NOMO-1 treated with DMSO at 0.1 percent for 48 hours (cell line): Measurements from ENCODE around the gene FOLR2.
"Not testable (repeated sequence)": the region's sequence is repeated elsewhere in the genome, so short reads cannot be mapped to it uniquely, and the experiment has no call there.

ENCODE experiments used
- DNase-seq: peaks from one replicate; lab custom pipeline; 2025; ENCODE audit not compliant: unreplicated experiment; lab: John Stamatoyannopoulos, UW

Gene FOLR2

DNA sequence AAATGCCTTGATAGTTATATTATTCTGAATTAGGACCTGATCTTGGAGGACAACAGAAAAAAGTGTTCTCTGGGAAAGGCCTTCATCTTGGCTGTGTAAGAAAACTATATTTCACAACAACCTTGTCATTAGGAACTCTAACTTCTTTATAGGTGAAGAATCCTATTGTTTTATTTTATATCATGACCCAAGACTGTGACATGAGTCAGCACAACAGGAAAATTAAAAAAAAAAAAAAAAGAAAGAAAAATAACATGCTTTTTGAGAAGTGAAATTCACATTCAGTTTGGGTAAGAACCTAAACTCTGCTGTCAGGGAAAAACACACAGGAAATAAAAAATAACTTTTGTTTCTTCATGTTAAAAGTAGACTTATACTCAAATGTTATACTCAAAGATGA, 11.7 kb upstream of the FOLR2 start:
- peak; percentile 37 for DNase-seq

DNA sequence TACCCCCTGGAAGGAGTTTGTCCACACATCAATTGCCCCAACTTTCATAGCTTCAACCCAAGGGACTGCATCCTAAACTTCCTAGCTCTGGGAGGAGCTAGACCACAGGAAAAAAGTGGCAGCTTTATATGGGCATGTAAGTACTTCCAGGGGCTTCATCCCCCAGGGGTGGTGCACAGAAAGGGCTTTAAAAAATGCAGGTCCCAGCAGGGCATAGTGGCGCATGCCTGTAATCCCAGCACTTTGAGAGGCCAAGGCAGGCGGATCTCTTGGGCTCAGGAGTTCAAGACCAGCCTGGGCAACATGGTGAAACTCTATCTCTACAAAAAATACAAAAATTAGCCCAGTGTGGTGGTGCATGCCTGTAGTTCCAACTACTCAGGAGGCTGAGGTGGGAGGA, 9.8 kb upstream of the FOLR2 start:
- DNase-seq = not testable (repeated sequence)

DNA sequence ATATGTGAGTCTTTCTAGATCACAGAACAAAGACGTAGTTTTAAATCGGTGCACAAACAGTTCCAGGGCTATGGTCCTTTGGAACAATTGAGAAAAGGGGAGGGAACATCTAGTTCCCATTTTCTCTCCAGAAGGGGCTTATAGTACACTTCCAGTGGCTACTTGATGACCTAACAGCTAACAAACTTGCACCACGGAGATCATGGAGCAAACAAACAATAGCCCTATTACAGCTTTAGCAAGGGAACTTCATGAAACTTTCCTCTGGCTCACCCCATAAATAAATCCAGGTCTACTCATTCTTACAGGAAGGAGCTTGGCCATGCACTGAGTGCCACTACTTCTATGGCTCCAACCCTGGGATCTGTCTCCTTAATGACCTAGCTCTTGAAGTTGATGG, 8.3 kb upstream of the FOLR2 start:
- no peak for DNase-seq

DNA sequence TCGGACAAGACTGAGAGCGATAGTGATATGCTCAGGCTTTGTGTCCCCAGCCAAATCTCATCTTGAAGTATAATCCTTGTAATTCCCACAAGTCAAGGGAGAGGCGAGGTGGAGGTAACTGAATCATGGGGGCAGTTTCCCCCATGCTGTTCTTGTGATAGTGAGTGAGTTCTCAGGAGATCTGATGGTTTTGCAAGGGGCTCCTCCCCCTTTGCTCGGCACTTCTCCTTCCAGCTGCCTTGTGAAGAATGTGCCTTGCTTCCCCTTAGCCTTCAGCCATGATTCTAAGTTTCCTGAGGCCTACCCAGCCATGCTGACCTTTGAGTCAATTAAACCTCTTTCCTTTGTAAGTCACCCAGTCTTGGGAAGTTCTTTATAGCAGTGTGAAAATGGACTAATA, 7.5 kb upstream of the FOLR2 start:
- DNase-seq = peak; percentile 34

DNA sequence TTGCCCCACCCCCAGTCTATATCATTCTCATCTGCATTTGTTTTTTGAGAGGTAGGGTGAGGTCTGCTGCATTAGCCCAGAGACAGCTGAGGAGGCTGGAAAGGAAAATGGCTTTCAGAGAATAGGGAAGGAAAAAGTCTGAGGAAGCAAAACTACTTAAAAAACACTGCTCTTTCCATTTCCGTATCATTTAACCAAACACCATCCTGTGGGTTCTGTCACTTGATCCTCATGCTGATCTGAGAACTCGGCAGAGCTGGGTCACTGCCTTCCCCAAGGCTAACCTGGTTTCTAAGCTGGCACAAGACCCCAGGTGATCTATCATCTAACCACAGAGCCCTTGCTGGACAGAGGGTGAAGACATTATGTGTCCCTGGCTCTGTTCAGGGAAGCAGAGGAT, 1.2 kb downstream of the FOLR2 start:
- DNase-seq = peak; percentile 58

DNA sequence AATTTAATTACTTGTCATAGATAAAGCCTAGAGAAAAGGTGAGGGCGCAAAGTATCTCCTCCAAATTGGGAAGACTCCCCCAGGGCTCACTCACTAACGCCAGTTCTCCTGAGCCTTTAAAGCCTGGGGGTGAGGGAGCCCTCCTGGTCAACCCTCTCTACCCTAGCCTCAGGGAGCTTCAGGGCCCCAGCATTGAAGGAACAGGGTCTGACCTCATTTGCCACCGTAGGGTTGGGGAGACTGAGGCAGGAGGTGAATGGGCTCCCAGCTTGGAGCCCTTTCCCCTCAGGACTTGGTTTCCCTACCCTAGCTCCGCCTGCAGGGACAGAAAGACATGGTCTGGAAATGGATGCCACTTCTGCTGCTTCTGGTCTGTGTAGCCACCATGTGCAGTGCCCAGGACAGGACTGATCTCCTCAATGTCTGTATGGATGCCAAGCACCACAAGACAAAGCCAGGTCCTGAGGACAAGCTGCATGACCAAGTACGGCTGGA, 1.7 kb downstream of the FOLR2 start:
- DNase-seq = no peak

DNA sequence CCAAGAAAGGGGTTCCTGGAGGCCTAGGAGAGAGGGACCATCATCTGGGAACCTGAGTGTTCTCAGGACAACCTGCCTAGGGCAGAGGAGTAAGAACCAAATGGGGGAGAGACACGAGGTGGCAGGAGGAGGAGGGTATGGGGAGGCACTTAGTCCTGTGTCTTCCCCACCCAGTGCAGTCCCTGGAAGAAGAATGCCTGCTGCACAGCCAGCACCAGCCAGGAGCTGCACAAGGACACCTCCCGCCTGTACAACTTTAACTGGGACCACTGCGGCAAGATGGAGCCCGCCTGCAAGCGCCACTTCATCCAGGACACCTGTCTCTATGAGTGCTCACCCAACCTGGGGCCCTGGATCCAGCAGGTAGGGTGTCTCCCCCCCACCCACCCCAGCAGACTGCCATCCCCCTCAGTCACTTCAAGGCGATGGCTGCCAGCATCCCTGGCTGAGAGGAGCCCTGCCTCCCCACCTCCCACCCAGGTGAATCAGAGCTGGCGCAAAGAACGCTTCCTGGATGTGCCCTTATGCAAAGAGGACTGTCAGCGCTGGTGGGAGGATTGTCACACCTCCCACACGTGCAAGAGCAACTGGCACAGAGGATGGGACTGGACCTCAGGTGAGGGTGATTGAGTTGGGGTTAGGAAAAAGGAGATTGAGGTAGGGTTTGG, 4.2 kb downstream of the FOLR2 start:
- no peak for DNase-seq

DNA sequence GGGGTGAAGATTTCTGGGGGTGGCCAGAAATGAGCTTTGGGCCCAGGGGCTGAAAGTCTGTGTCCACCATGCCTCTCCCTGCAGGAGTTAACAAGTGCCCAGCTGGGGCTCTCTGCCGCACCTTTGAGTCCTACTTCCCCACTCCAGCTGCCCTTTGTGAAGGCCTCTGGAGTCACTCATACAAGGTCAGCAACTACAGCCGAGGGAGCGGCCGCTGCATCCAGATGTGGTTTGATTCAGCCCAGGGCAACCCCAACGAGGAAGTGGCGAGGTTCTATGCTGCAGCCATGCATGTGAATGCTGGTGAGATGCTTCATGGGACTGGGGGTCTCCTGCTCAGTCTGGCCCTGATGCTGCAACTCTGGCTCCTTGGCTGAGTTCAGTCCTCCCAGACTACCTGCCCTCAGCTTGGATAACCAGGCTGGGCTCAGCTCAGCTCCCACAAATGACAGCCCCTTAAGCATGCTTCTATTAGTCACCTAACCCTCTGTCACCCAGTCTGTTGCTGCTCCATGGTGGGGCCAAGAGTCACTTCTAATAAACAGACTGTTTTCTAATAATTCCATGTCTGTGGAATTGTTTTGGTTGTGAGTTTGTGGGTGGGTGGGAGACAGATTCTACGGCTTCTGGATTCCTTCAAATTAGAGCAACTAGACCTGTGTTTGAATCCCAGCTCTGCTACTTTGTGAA, 4.9 kb downstream of the FOLR2 start:
- peak; percentile 12 for DNase-seq

DNA sequence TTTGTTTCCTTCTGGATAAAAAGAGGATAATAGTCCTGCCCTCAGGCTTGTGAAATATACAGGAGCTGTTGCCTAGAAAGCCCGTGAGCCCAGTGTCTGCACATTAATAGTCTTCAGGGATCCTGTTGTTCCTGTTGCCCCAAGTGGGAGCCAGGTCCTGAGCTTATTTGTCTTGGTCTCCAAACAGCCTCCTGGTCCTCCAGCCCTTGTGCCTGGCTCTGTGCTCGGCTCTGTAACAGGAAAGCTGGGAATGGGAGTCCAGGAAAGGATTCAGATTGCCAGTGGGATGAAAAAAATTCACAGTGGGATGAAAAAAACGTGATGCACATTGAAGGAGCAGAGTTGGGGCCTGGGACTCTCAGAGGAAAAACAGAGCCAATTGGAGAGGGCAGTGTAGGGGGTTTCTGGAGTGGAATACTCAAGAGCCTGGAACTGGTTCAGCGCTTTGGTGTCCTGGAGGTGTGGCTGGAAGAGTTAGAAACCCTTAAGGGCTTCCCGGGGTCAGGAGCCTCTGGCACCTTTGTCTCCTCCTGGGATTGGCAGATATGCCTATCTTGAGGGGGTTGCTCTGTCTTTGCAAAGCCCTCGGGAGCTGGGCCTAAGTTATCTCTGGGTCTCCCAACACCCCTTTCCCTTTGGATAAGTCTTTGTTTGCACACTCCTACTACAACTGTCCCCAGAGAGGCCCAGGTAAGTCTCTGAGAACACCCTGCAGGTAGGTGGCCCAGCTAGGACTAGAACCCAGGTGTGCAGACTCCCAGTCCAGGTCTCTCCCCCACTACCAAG, 5.7 kb downstream of the FOLR2 start:
- no peak for DNase-seq

DNA sequence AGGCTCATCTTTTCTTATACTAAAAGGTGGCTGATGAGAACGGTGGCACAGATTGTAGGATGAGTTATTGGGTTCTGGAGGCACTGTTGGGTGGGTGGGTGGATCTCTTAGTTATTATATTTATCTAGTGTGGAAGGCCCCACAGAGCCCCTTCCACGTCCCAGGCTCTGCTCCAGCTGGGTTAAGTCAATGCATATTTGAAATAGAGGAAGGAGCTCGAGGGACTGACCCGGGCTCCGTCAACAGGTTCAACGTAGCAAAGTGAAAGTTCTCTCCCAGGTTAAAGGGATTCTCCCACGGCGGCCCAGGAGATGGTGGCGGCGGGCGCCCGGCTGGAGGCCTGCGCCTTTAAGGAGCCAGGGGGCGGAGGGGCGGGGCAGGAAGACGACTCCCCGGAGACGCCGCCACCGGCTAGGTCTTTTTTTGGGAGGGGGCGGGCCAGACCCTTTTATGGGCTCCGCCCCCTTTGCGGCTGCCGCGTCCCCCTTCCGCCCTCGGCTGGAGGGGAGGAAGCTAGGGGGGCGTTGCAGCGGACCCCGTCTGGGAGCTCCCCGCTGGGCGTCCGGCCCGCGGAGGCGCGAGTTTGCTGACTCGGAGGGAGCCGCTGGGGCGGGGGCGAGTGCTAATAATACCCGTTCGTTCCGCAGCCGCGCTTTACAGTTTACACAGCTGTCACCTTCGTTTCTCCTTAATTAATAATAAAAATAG, 6.5 kb downstream of the FOLR2 start:
- peak; percentile 98 for DNase-seq

DNA sequence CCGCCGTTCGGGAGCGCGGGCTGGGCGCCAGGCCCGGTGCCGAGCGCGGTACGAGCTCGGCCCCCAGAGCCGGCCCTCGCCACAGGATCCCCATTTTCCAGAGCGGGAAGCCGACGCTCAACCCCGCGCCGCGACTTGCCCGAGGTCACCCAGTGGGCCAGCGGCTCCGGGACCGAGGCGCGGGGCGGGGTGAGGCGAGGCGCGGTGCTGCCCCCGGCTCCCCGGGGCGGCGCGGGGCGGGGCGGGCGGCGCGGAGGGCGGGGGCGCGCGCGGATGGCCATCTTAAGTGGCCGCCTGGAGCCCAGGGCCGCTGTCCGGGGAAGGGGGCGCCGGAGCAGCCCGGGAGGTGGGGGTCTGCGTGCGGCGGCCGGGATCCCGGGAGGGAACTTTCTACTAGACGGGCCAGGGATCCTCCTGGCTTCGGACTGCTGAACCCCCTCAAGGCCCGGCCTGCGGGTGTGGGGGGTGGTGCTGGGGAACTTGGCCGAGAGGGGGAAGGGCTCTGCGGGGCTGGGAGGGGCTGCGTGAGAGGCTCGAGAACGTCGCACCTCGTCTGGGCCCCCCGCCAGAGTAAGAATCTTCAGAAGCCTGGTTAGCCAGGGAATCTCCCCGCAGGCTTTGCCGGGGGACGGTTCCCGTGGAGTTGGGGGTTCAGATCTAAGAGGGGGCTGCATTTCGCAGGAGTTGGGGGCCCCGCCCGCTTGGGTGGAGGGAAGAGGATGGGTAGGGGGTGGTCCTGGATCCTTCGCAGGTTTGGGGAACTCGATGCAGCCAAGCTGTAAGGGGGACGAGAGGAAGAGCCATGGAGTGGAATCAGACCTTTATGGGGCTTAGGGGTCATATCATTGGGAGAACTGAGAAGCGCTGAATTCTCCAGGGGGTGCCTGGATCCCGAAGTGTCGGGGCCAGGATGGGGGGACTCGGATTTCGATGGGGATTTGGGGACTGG, 7.3 kb downstream of the FOLR2 start:
- DNase-seq = peak; percentile 47

DNA sequence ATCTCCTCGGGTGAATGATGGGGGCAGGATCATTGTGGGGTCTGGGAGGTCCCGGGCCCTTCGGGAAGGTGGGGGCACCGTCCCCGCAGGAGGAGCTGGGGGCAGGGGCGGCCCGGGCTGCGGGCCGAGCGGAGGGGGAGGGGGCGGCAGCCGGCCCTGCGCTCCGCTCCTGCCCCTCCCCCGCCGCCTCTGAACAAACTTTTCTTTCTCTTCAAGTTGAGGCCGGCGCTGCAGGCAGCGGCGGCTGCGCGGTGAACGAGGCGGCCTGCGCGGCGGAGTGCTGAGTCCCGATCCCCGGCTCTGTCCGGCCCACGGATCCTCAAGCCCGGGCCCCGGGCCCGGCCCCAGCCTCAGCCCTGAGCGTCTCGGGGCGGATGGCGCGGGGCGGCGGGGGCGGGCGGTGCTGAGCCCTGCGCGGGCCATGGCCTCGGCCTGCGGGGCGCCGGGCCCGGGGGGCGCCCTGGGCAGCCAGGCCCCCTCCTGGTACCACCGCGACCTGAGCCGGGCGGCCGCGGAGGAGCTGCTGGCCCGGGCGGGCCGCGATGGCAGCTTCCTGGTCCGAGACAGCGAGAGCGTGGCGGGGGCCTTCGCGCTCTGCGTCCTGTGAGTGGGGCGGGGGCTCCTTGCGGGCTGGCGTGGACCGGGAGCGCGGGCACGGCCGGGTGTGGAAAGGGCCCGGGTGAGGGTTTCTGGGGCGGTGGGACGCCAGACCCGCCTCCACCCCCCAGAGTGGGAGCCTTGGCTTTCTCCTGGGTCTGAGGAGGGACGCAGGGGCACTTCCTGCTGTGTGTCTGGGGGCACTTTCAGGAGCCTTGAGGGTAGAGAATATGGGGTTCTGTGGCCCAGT, 8.2 kb downstream of the FOLR2 start, which contains the start of gene INPPL1:
TSS of gene INPPL1 (plus strand) at position 204 of the 847 bp plus-strand sequence. CDS start at position 422, 218 bp downstream.
- DNase-seq = peak; percentile 14

DNA sequence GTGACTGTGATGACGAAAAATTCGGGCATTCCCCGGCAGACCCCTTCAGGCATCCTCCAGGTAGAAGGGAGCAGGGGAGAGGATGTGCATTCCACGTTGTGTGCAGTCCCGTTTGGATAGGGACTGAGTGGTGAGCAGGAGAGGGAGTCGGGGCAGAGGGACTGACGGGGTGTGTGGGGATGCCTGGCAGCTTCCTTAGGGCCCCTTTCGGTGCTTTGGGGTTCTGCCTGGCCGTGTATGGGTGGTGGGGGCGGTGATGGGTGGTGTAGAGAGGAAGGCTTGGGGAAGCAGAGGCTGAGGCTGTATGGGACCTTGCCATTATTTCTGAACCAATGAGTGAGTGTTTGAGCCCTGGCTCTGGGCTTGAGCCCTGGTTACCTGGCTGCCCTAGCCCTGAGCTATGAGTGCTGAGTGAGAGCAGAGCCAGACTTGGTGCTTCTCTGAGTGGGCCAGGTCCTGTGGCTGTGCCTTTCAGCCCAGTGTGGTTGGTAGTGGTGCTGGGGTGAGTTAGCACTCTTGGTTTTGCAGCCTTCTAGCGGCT, 8.9 kb downstream of the FOLR2 start:
- DNase-seq = no peak

DNA sequence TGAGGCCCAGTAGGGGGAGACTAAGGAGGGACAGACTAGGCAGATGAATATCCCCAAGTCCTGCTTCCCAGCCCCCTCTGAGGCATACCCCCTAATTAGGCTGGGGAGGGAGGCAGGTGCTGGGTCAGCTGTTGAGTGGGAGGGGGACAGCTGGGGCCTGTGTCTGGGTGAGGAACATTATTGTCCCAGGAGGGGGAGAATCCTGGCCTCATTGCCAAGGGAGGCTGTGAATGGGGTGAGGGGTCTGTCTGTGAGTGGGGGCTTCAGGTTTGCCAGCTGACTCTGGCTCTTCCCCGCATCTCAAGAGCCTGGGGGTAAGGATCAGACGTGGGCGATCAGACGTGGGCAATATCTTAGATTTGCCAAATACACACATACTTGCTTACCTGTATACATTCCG, 10.1 kb downstream of the FOLR2 start:
- no peak for DNase-seq

DNA sequence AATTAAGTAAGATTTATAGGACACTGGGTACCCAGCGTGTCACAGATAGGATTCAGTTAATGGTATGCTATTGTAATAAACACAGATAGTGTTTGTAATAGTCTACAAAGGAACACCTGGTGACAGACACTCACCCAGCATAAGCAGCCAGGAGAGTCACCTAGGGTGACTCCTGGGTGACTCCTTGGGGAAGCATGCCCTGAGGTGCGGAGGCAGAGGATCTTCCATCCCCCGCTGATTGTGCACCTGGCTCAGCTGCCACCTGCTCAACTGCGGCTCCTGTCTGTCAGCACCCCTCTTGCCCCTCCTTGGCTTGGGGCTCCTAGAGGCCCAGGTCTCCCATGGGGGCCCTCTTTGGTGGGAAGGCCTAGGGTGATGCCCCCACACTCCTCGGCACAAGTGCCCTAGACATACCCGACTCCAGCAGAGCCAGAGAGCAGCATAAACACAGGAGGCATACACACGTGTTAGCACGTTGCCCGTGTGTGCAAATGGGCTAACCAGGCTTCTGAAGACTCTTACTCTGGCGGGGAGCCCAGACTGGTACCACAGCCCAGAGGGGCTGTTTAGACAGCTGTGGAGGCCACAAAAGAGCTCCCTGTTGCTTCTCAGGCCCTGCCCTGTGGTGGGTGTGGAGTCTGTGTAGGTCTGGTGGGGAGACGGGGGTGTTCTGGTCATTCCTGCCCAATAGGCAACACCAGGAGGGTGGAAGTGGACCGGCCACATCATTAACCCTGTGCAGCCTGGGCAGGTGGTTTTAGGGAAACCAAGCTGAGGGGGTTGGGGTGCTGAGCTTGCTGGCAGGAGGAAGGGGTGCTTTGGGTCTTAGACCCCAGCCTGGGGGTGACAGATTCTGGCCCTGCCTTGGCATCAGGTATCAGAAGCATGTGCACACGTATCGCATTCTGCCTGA, 11.0 kb downstream of the FOLR2 start:
- no peak for DNase-seq

DNA sequence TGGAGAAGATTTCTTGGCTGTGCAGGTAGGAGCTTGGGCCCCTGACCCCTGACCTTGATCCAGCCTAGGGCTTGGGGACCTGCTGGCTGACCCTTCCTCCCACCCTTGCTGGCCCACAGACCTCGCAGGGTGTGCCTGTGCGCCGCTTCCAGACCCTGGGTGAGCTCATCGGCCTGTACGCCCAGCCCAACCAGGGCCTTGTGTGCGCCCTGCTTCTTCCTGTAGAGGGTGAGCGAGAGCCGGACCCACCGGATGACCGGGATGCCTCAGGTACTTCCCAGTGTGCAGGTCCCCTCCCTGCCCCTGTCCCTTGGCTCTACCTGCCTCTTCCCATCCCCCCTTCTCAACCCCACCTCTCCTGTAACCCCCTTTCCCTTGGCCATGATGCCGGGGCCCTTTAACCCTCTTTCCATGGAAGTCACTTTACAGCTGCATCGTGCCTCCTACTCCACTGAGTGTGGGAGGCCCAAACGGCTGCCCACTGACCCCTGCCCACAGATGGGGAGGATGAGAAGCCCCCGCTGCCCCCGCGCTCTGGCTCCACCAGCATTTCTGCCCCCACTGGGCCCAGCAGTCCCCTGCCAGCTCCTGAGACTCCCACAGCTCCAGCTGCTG, 11.7 kb downstream of the FOLR2 start:
- no peak for DNase-seq

DNA sequence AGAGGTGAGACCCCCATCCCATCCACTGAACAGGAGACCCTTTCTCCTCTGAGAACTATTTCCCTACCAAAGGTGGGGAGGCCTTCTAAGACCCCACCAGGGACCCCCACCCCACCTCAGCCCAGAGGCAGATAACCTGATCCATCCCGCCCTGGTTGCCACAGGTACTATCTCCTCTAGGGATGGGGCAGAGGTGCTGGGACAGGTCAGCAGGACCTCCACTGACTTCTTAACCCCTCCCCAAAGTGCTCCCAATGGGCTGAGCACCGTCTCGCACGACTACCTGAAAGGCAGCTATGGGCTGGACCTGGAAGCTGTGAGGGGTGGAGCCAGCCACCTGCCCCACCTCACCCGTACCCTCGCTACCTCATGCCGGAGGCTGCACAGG, 12.2 kb downstream of the FOLR2 start:
- no peak for DNase-seq
